HG02588 (cell line): ENCODE data around the gene LTBP1.
"Not testable (repeated sequence)": the region's sequence is repeated elsewhere in the genome, so short reads cannot be mapped to it uniquely, and the experiment has no call there.

Experiments used
- ATAC-seq: cut with Tn5 transposase; IDR thresholded peaks from one replicate; pipeline ENCODE4 v1.9.1; 2021; ENCODE audit warnings: mild to moderate bottlenecking, moderate library complexity; ENCODE audit not compliant: unreplicated experiment

The LTBP1 gene

GRCh38 chr2:32946314-32947075 is at the start of gene LTBP1:
TSS of gene LTBP1 (plus strand) at chr2:32946953. CDS start at chr2:32947325, 372 bp downstream.
- ATAC-seq = peak; percentile 69

GRCh38 chr2:32900246-32900973 is 46.3 kb upstream of the LTBP1 start:
- ATAC-seq = no peak

GRCh38 chr2:32901313-32901712 is 45.4 kb upstream of the LTBP1 start:
- no peak for ATAC-seq

- ATAC-seq = no peak
Observed at GRCh38 chr2:32902174-32902573, 44.6 kb upstream of the LTBP1 start.

GRCh38 chr2:32902986-32903385 is 43.8 kb upstream of the LTBP1 start:
- no peak for ATAC-seq

- no peak for ATAC-seq
Observed at GRCh38 chr2:32904074-32904473, 42.7 kb upstream of the LTBP1 start.

GRCh38 chr2:32904751-32905150 is 42.0 kb upstream of the LTBP1 start:
- ATAC-seq = no peak

- ATAC-seq = no peak
Observed at GRCh38 chr2:32905270-32905669, 41.5 kb upstream of the LTBP1 start.

- ATAC-seq = peak; percentile 89
Observed at GRCh38 chr2:32910883-32911598, 35.7 kb upstream of the LTBP1 start.

GRCh38 chr2:32915694-32916093 is 31.1 kb upstream of the LTBP1 start:
- ATAC-seq = no peak

GRCh38 chr2:32918774-32919173 is 28.0 kb upstream of the LTBP1 start:
- no peak for ATAC-seq

- not testable (repeated sequence) for ATAC-seq
Observed at GRCh38 chr2:32919901-32920300, 26.9 kb upstream of the LTBP1 start.

GRCh38 chr2:32921486-32921885 is 25.3 kb upstream of the LTBP1 start:
- ATAC-seq = not testable (repeated sequence)

GRCh38 chr2:32922501-32922900 is 24.3 kb upstream of the LTBP1 start:
- ATAC-seq = no peak

GRCh38 chr2:32923109-32923508 is 23.6 kb upstream of the LTBP1 start:
- no peak for ATAC-seq

- ATAC-seq = no peak
Observed at GRCh38 chr2:32925283-32925815, 21.4 kb upstream of the LTBP1 start.

- ATAC-seq = no peak
Observed at GRCh38 chr2:32925976-32926707, 20.6 kb upstream of the LTBP1 start.

- ATAC-seq = no peak
Observed at GRCh38 chr2:32926708-32927084, 20.1 kb upstream of the LTBP1 start.

GRCh38 chr2:32930436-32930835 is 16.3 kb upstream of the LTBP1 start:
- no peak for ATAC-seq

- ATAC-seq = no peak
Observed at GRCh38 chr2:32931519-32931918, 15.2 kb upstream of the LTBP1 start.
